Measurements from ENCODE around the gene CELF2.

CELF2 gene

DNA sequence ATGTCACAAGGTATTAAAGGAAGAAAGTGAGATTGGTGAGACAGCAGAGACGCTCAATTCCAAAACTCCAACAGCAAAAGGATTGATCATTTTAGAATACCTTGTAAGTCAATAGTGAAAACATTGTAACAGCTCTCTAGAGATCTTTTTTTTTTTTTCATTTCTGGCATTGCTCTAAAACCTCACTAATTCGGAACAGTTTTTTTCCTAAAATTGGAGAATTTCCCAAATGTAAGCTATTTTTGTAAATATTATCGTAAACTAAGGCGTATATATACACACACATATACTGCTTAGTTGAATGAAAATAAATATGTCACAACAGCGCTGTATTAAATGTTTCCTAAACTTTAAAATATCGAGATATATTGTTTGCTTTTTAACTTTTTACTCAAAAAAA is 30.6 kb upstream of the CELF2 start:
- Histone ChIP-seq H3K27me3 (ENCODE audit: low read length) (no peaks in the 10 kb centered on the region), H3K36me3 (ENCODE audit: low read length) (no peaks in the 10 kb centered on the region), H3K4me2 (ENCODE audit: low read depth, low read length, poor library complexity, severe bottlenecking) (no peak overlapping the region), H2AFZ (ENCODE audit: low read depth, low read length, severe bottlenecking) (no peak overlapping the region), H4K20me1 (ENCODE audit: low read depth, low read length) (no peaks in the 10 kb centered on the region), H3K9me3 (ENCODE audit: insufficient read depth, low read length) (no peaks in the 10 kb centered on the region), H3K79me2 (ENCODE audit: insufficient read depth, low read length) (no peaks in the 10 kb centered on the region), H3K9me2 (replicated peaks; ENCODE audit: insufficient read depth, low read length) (no peaks in the 10 kb centered on the region), H3K9ac (ENCODE audit: low read length) (no peak overlapping the region), H3K4me3 (ENCODE audit: insufficient read depth, low read length, poor library complexity, severe bottlenecking) (no peak overlapping the region), H3K27ac (ENCODE audit: low read depth, low read length) (no peak overlapping the region), H3F3A (ENCODE audit: insufficient read depth) (no peaks in the 10 kb centered on the region)
- TF ChIP-seq EZH2phosphoT487 (conservative IDR thresholded peaks at IDR 0.05; ENCODE audit: low read length) (no peak), CTCF (IDR thresholded peaks at IDR 0.05; ENCODE audit: insufficient read depth, low read length, poor library complexity, severe bottlenecking) (no peak)

DNA sequence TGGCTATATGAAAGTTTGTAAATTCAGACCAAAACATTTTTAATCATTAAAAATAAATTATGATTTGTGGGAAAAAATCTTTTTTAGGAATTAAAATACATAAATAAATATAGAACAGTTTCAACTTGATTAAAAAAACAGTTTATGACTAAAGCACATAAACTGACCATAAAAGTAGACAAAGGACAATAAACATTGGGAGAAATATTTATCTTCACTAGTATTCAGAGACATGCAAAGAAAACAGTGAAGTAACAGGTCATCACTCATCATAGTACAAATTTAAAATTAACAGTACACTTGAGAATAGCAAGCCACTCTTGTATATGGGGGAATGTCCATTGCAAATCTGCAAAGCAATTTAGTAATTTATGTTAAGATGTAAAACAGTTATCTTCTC is 28.0 kb upstream of the CELF2 start:
- Histone ChIP-seq H3K4me3 (ENCODE audit: insufficient read depth, low read length, poor library complexity, severe bottlenecking) (no peak overlapping the region), H3K4me2 (ENCODE audit: low read depth, low read length, poor library complexity, severe bottlenecking) (no peak overlapping the region), H3K36me3 (ENCODE audit: low read length) (no peaks in the 10 kb centered on the region), H4K20me1 (ENCODE audit: low read depth, low read length) (no peaks in the 10 kb centered on the region), H3K27me3 (ENCODE audit: low read length) (no peaks in the 10 kb centered on the region), H2AFZ (ENCODE audit: low read depth, low read length, severe bottlenecking) (no peak overlapping the region), H3K79me2 (ENCODE audit: insufficient read depth, low read length) (no peaks in the 10 kb centered on the region), H3K9ac (ENCODE audit: low read length) (no peak overlapping the region), H3K27ac (ENCODE audit: low read depth, low read length) (no peak overlapping the region), H3K9me3 (ENCODE audit: insufficient read depth, low read length) (no peaks in the 10 kb centered on the region), H3K9me2 (replicated peaks; ENCODE audit: insufficient read depth, low read length) (no peaks in the 10 kb centered on the region), H3F3A (ENCODE audit: insufficient read depth) (no peaks in the 10 kb centered on the region)
- TF ChIP-seq CTCF (IDR thresholded peaks at IDR 0.05; ENCODE audit: insufficient read depth, low read length, poor library complexity, severe bottlenecking) (no peak), EZH2phosphoT487 (conservative IDR thresholded peaks at IDR 0.05; ENCODE audit: low read length) (no peak)

- Histone ChIP-seq H3K9me2 (replicated peaks; ENCODE audit: insufficient read depth, low read length) (no peaks in the 10 kb centered on the region), H3K4me2 (ENCODE audit: low read depth, low read length, poor library complexity, severe bottlenecking) (no peak overlapping the region), H4K20me1 (ENCODE audit: low read depth, low read length) (no peaks in the 10 kb centered on the region), H3K4me3 (ENCODE audit: insufficient read depth, low read length, poor library complexity, severe bottlenecking) (no peak overlapping the region), H3K9me3 (ENCODE audit: insufficient read depth, low read length) (no peaks in the 10 kb centered on the region), H2AFZ (ENCODE audit: low read depth, low read length, severe bottlenecking) (no peak overlapping the region), H3K79me2 (ENCODE audit: insufficient read depth, low read length) (no peaks in the 10 kb centered on the region), H3K9ac (ENCODE audit: low read length) (no peak overlapping the region), H3F3A (ENCODE audit: insufficient read depth) (no peaks in the 10 kb centered on the region), H3K27ac (ENCODE audit: low read depth, low read length) (no peak overlapping the region), H3K36me3 (ENCODE audit: low read length) (no peaks in the 10 kb centered on the region), H3K27me3 (ENCODE audit: low read length) (no peaks in the 10 kb centered on the region)
- TF ChIP-seq EZH2phosphoT487 (conservative IDR thresholded peaks at IDR 0.05; ENCODE audit: low read length) (no peak), CTCF (IDR thresholded peaks at IDR 0.05; ENCODE audit: insufficient read depth, low read length, poor library complexity, severe bottlenecking) (no peak)
These were observed 26.5 kb upstream of the CELF2 start for GRCh38 chr10:10991144-10991543.

- Histone ChIP-seq H3K9me2 (replicated peaks; ENCODE audit: insufficient read depth, low read length) (no peaks in the 10 kb centered on the region), H3F3A (ENCODE audit: insufficient read depth) (no peaks in the 10 kb centered on the region), H3K79me2 (ENCODE audit: insufficient read depth, low read length) (no peaks in the 10 kb centered on the region), H3K4me3 (ENCODE audit: insufficient read depth, low read length, poor library complexity, severe bottlenecking) (no peak overlapping the region), H3K27me3 (ENCODE audit: low read length) (no peaks in the 10 kb centered on the region), H3K27ac (ENCODE audit: low read depth, low read length) (no peak overlapping the region), H3K36me3 (ENCODE audit: low read length) (no peaks in the 10 kb centered on the region), H4K20me1 (ENCODE audit: low read depth, low read length) (no peaks in the 10 kb centered on the region), H2AFZ (ENCODE audit: low read depth, low read length, severe bottlenecking) (no peak overlapping the region), H3K9ac (ENCODE audit: low read length) (no peak overlapping the region), H3K4me2 (ENCODE audit: low read depth, low read length, poor library complexity, severe bottlenecking) (no peak overlapping the region), H3K9me3 (ENCODE audit: insufficient read depth, low read length) (no peaks in the 10 kb centered on the region)
- TF ChIP-seq EZH2phosphoT487 (conservative IDR thresholded peaks at IDR 0.05; ENCODE audit: low read length) (no peak), CTCF (IDR thresholded peaks at IDR 0.05; ENCODE audit: insufficient read depth, low read length, poor library complexity, severe bottlenecking) (no peak)
These were observed 25.6 kb upstream of the CELF2 start for GRCh38 chr10:10992072-10992471.

Measured in SU-DHL-6 (cell line).